Thoracic aorta (tissue), 2 donors: ENCODE data around the gene ZBED5. TPM values are rescaled to one million over a fixed set of nuclear protein-coding genes. Genes with fewer than 3 reads are reported as not detected.
A peak's percentile ranks its signal among the peaks of the same experiment; 100 is the strongest.
"Not testable (repeated sequence)": the region's sequence is repeated elsewhere in the genome, so short reads cannot be mapped to it uniquely, and the experiment has no call there.

Experiments
- ATAC-seq: fragments of 150-250 bp; one replicate; pipeline ENCODE4 v1.8.0; 2017; ENCODE audit warnings: low read depth; ENCODE audit not compliant: insufficient number of reproducible peaks, low FRiP score
- DNase-seq: peaks from one replicate; pipeline ENCODE4 v3.0.0-alpha.2; 2020; ENCODE audit warnings: low spot score
- H3K27ac ChIP-seq, 2 donors: fragments of 200-600 bp; sonication (generic); 1 replicate in 1 of 2; 2 replicates in 1 of 2; pipeline ENCODE4 v1.5.1; 2016; ENCODE audit warnings: mild to moderate bottlenecking in 2 of 2, moderate library complexity in 2 of 2
- H3K27me3 ChIP-seq: fragments of 200-600 bp; sonication (generic); replicated peaks from 2 replicates; pipeline ENCODE4 v1.6.0; 2016; ENCODE audit warnings: mild to moderate bottlenecking; ENCODE audit not compliant: insufficient read depth
- H3K36me3 ChIP-seq: fragments of 200-600 bp; sonication (generic); one replicate; pipeline ENCODE4 v1.5.1; 2016
- H3K4me1 ChIP-seq, 2 donors: fragments of 200-600 bp; sonication (generic); 1 replicate in 1 of 2; 2 replicates in 1 of 2; pipeline versions ENCODE4 v1.5.1 to v1.6.0; 2016; ENCODE audit warnings: low read depth in 2 of 2, mild to moderate bottlenecking in 1 of 2; ENCODE audit not compliant: control insufficient read depth in 1 of 2
- H3K4me3 ChIP-seq: fragments of 200-600 bp; sonication (generic); 2 replicates; pipeline ENCODE4 v1.5.1; 2016; ENCODE audit warnings: mild to moderate bottlenecking
- H3K9me3 ChIP-seq: fragments of 200-600 bp; sonication (generic); 2 replicates; pipeline ENCODE4 v1.5.1; 2016
- CTCF ChIP-seq: fragments of 200-600 bp; sonication (generic); IDR thresholded peaks from one replicate; pipeline ENCODE4 v1.5.1; 2019; ENCODE audit warnings: antibody characterized with exemption
- total RNA-seq, 2 donors: library from RNA; depleted of rRNA; stranded (reverse); fragments of >200 nt; gene quantifications; one replicate each; pipeline versions ENCODE4 v1.1.0 to v1.2.3, GENCODE V29; 2016

Gene ZBED5
- total RNA-seq, 2 donors from 2014 or later: 37.4 to 39.7 TPM

DNA sequence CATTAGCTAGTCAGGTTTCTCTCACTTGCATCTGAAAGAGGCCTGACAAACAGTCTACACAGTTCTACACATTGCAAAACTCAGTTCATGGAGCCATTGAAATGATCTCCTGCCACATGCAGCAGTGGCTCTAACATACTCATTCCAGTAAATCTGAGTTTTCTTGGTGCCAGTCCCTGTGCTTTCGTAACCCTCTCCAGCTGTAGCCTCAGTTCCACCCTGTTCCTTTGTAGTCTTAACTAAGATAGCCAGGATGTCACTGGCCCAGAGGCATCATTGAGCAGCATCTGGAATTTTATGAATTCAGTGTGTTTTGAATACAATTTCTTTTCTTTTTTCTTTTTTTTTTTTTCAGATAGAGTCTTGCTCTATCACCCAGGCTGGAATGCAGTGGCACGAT, 37.4 kb upstream of the ZBED5 start:
- TF ChIP-seq CTCF: no peak
- no peaks in the 10 kb centered on the region for H3K27me3 ChIP-seq
- peaks cover 11 to 35% of the 10 kb centered on the region in 2 donors for H3K4me1 ChIP-seq
- H3K4me3 ChIP-seq: no peak overlapping the region
- H3K9me3 ChIP-seq: no peaks in the 10 kb centered on the region
- H3K27ac ChIP-seq: no peak overlapping the region
- DNase-seq (no peak), ATAC-seq (no peak)
- no peaks in the 10 kb centered on the region for H3K36me3 ChIP-seq

- Histone ChIP-seq H3K9me3 (no peaks in the 10 kb centered on the region), H3K27me3 (no peaks in the 10 kb centered on the region), H3K4me3 (no peak overlapping the region), H3K36me3 (no peaks in the 10 kb centered on the region), H3K4me1 (peaks cover 11 to 29% of the 10 kb centered on the region in 2 donors), H3K27ac (no peak overlapping the region)
- no peak for TF ChIP-seq CTCF
- ATAC-seq (no peak), DNase-seq (no peak)
Measured at GRCh38 chr11:10894666-10895065, 36.8 kb upstream of the ZBED5 start.

DNA sequence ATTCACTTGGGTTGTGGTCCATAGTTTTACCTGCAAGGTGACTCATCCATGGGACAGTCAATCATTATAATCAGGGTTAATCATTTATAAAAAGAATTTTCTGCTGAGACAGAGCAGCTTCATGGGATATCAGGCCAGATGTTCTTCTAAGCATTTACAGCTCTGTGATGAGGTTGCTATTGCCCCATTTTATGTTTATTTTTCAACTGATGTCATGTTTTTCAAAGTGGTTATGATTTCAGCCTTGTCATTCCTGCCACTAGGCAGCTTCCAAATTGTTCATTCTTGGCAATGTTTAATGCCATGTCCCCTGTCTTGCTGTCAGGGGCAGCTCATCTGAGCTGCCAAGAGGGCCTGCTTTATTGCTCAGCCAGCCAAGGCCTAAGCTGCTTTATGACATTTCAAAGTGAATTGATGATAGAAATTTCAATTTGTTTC, 35.9 kb upstream of the ZBED5 start:
- H3K36me3 ChIP-seq: no peaks in the 10 kb centered on the region
- ATAC-seq: no peak
- no peaks in the 10 kb centered on the region for H3K27me3 ChIP-seq
- no peak for DNase-seq
- peaks cover 1 to 20% of the 10 kb centered on the region in 2 donors for H3K4me1 ChIP-seq
- H3K9me3 ChIP-seq: no peaks in the 10 kb centered on the region
- no peak overlapping the region for H3K4me3 ChIP-seq
- H3K27ac ChIP-seq: peak overlapping the region; percentile 1 to 50
- TF ChIP-seq CTCF: peak; percentile 42

- Histone ChIP-seq H3K27ac (no peak overlapping the region), H3K36me3 (no peaks in the 10 kb centered on the region), H3K9me3 (no peaks in the 10 kb centered on the region), H3K4me3 (no peak overlapping the region), H3K27me3 (no peaks in the 10 kb centered on the region), H3K4me1 (peaks cover 0 to 16% of the 10 kb centered on the region in 2 donors)
- ATAC-seq (no peak), DNase-seq (no peak)
- TF ChIP-seq CTCF: no peak
Measured at GRCh38 chr11:10892250-10892649, 34.4 kb upstream of the ZBED5 start.

GRCh38 chr11:10891151-10891720, 33.4 kb upstream of the ZBED5 start:
- H3K4me3 ChIP-seq: no peak overlapping the region
- no peak for ATAC-seq
- H3K27ac ChIP-seq: no peak overlapping the region
- no peaks in the 10 kb centered on the region for H3K36me3 ChIP-seq
- H3K4me1 ChIP-seq: peaks cover 0 to 25% of the 10 kb centered on the region in 2 donors
- H3K27me3 ChIP-seq: no peaks in the 10 kb centered on the region
- no peak for DNase-seq
- TF ChIP-seq CTCF: no peak
- no peaks in the 10 kb centered on the region for H3K9me3 ChIP-seq

DNA sequence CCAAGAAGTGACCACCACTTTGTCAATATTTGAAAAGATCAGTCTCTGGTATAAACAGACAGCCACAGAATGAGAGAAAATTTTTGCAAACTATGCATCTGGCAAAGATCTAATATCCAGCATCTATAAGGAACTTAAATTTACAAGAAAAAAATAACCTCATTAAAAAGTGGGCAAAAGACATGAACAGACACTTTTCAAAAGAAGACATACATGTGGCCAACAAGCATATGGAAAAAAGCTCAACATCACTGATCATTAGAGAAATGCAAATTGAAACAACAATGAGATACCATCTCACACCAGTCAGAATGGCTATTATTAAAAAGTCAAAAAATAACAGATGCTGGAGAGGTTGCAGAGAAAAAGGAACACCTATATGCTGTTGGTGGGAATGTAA, 32.2 kb upstream of the ZBED5 start:
- ATAC-seq, H3K36me3 ChIP-seq, DNase-seq, H3K27ac ChIP-seq, H3K27me3 ChIP-seq, H3K4me3 ChIP-seq, H3K9me3 ChIP-seq: not testable (repeated sequence)
- peaks cover 7 to 35% of the 10 kb centered on the region in 2 donors for H3K4me1 ChIP-seq
